Mammary epithelial cell (primary cell): ENCODE data around the gene CDKN1A.

Experiments
- CTCF ChIP-seq, 2 donors: IDR thresholded peaks in 1 of 2; conservative IDR thresholded peaks in 1 of 2; 2 replicates each; pipeline ENCODE4 v1.5.1; 2011 to 2012; ENCODE audit warnings: inconsistent platforms in 2 of 2, low read length in 2 of 2, mild to moderate bottlenecking in 2 of 2, control low read depth in 1 of 2, low read depth in 1 of 2; ENCODE audit not compliant: insufficient read depth in 1 of 2; ENCODE audit errors: extremely low read depth in 1 of 2
- EZH2 ChIP-seq: IDR thresholded peaks from 2 replicates; pipeline ENCODE4 v1.6.1; 2012; ENCODE audit warnings: low read length, inconsistent platforms, borderline replicate concordance

GRCh38 chr6:36695414-36695813 is 16.9 kb downstream of the CDKN1A start:
- TF ChIP-seq CTCF (conservative IDR thresholded peaks at IDR 0.05 in 1 of 2, IDR thresholded peaks at IDR 0.05 in 1 of 2; ENCODE audit: extremely low read depth in 1 of 2, insufficient read depth in 1 of 2, low read depth in 1 of 2, low read length in 2 of 2): no peak
- no peak for TF ChIP-seq EZH2
